HG02763 (cell line): ENCODE measurements around the gene RNF41.
"Not testable (repeated sequence)": the region's sequence is repeated elsewhere in the genome, so short reads cannot be mapped to it uniquely, and the experiment has no call there.

ENCODE experiments used
- ATAC-seq: cut with Tn5 transposase; IDR thresholded peaks from one replicate; pipeline ENCODE4 v1.9.1; 2021; ENCODE audit warnings: mild to moderate bottlenecking, moderate library complexity; ENCODE audit not compliant: unreplicated experiment

Gene RNF41

GRCh38 chr12:56178347-56178746 lies 43.4 kb downstream of the RNF41 start:
- ATAC-seq = no peak

GRCh38 chr12:56172839-56173238 lies 48.9 kb downstream of the RNF41 start:
- no peak for ATAC-seq

- ATAC-seq = no peak
Measured at GRCh38 chr12:56169229-56169759, 52.4 kb downstream of the RNF41 start.

- ATAC-seq = no peak
Measured at GRCh38 chr12:56165369-56165768, 56.4 kb downstream of the RNF41 start.

GRCh38 chr12:56164345-56164729 lies 57.4 kb downstream of the RNF41 start:
- ATAC-seq = no peak

GRCh38 chr12:56163533-56164344 lies 58.0 kb downstream of the RNF41 start:
- ATAC-seq = no peak

- no peak for ATAC-seq
Measured at GRCh38 chr12:56162468-56163290, 59.0 kb downstream of the RNF41 start.

GRCh38 chr12:56161690-56162351 lies 59.9 kb downstream of the RNF41 start:
- ATAC-seq = no peak

- no peak for ATAC-seq
Measured at GRCh38 chr12:56160894-56161689, 60.6 kb downstream of the RNF41 start.

GRCh38 chr12:56160193-56160763 lies 61.4 kb downstream of the RNF41 start:
- no peak for ATAC-seq

GRCh38 chr12:56159482-56160192 lies 62.1 kb downstream of the RNF41 start:
- no peak for ATAC-seq

GRCh38 chr12:56158926-56159461 lies 62.7 kb downstream of the RNF41 start:
- no peak for ATAC-seq

GRCh38 chr12:56158029-56158925 lies 63.4 kb downstream of the RNF41 start, which contains the start of gene MYL6:
TSS of gene MYL6 (plus strand) at chr12:56158359. CDS start at chr12:56158402, 43 bp downstream.
- ATAC-seq = peak; percentile 68

- ATAC-seq = peak; percentile 28
Measured at GRCh38 chr12:56157201-56158028, 64.3 kb downstream of the RNF41 start.

GRCh38 chr12:56156464-56157200 lies 65.1 kb downstream of the RNF41 start:
- not testable (repeated sequence) for ATAC-seq

GRCh38 chr12:56155256-56155845 lies 66.4 kb downstream of the RNF41 start:
- ATAC-seq = no peak
